A549 (cell line): ENCODE data around the gene S100A12. TPM values are rescaled to one million over a fixed set of nuclear protein-coding genes. Genes with fewer than 3 reads are reported as not detected.

Experiments used
- ATAC-seq, 2 experiments: fragments of 200-7000 bp in 1 of 2; fragments of >200 bp in 1 of 2; cut with Nextera tagmentation in 1 of 2; cut with Tn5 transposase in 1 of 2; 3 replicates each; pipeline versions ENCODE4 v1.8.0 to v1.9.1; 2018 to 2020; ENCODE audit warnings: mild to moderate bottlenecking in 1 of 2, moderate library complexity in 1 of 2
- CTCF ChIA-PET: fragments of 300-600 bp; sonication (Branson Sonifier 250); formaldehyde crosslinking; extraction: SDS; loops from one replicate; lab custom pipeline; 2021; ENCODE audit warnings: antibody characterized with exemption, inconsistent platforms; lab: Yijun Ruan, JAX
- POLR2A ChIA-PET: fragments of 350-600 bp; formaldehyde crosslinking; extraction: SDS; loops from one replicate; lab custom pipeline; 2021; ENCODE audit warnings: antibody characterized with exemption, inconsistent platforms; lab: Yijun Ruan, JAX
- DNase-seq, 2 experiments: peaks; one replicate each; pipeline versions ENCODE4 v3.0.0 to v3.0.0-alpha.2; 2011 to 2016; ENCODE audit warnings: low read depth in 1 of 2, low spot score in 1 of 2
- FAIRE-seq: peaks from 2 replicates; lab custom pipeline; 2011; peaks lifted over from hg19 to GRCh38; lab: Jason Lieb, UNC
- H3K27ac ChIP-seq, 2 experiments: fragments of >200 bp; sonication (Bioruptor Twin); formaldehyde crosslinking; 3 replicates each; pipeline ENCODE4 v1.5.1; 2016 to 2017
- H3K4me1 ChIP-seq: fragments of >200 bp; sonication (Bioruptor Twin); formaldehyde crosslinking; 3 replicates; pipeline ENCODE4 v1.6.1; 2016
- H3K4me2 ChIP-seq: fragments of >200 bp; sonication (Bioruptor Twin); formaldehyde crosslinking; 3 replicates; pipeline ENCODE4 v1.6.1; 2016
- H3K4me3 ChIP-seq: fragments of >200 bp; sonication (Bioruptor Twin); formaldehyde crosslinking; 3 replicates; pipeline ENCODE4 v1.5.1; 2016
- H3K9me3 ChIP-seq: fragments of >200 bp; sonication (Bioruptor Twin); formaldehyde crosslinking; 3 replicates; pipeline ENCODE4 v1.6.1; 2016
- BCL3 ChIP-seq: fragments of >200 bp; sonication (Bioruptor Twin); formaldehyde crosslinking; IDR thresholded peaks from 3 replicates; pipeline ENCODE4 v1.6.1; 2016
- CBX2 ChIP-seq: fragments of 200-600 bp; sonication (generic); IDR thresholded peaks from 2 replicates; pipeline ENCODE4 v1.6.1; 2016; ENCODE audit warnings: low read depth, mild to moderate bottlenecking, borderline replicate concordance
- CEBPB ChIP-seq, 2 experiments: fragments of >200 bp in 1 of 2; sonication (Bioruptor Twin) in 1 of 2; formaldehyde crosslinking in 1 of 2; IDR thresholded peaks; 2 replicates each; pipeline ENCODE4 v1.6.1; 2012 to 2016
- CHD2 ChIP-seq: fragments of 150-350 bp; IDR thresholded peaks from 2 replicates; pipeline ENCODE4 v1.6.1; 2014; ENCODE audit warnings: low read length; ENCODE audit not compliant: partially characterized antibody
- CTCF ChIP-seq: fragments of >200 bp; sonication (Bioruptor Twin); formaldehyde crosslinking; IDR thresholded peaks from 3 replicates; pipeline ENCODE4 v1.5.1; 2016
- E2F6 ChIP-seq: IDR thresholded peaks from 2 replicates; pipeline ENCODE4 v1.6.1; 2012; ENCODE audit warnings: low read depth, borderline replicate concordance
- EHF ChIP-seq: fragments of 250-450 bp; sonication (Bioruptor Pico); IDR thresholded peaks from 2 replicates; pipeline ENCODE4 v1.5.0; 2020; ENCODE audit warnings: mild to moderate bottlenecking
- EHMT2 ChIP-seq: fragments of 200-600 bp; sonication (generic); IDR thresholded peaks from 2 replicates; pipeline ENCODE4 v1.6.1; 2016; ENCODE audit warnings: antibody characterized with exemption, low read depth, mild to moderate bottlenecking, moderate library complexity
- EP300 ChIP-seq, 2 experiments: fragments of >200 bp; sonication (Bioruptor Twin); formaldehyde crosslinking; IDR thresholded peaks; 2 replicates in 1 of 2; 3 replicates in 1 of 2; pipeline ENCODE4 v1.6.1; 2016 to 2017
- ESRRA ChIP-seq: fragments of 150-350 bp; IDR thresholded peaks from 2 replicates; pipeline ENCODE4 v1.6.1; 2014; ENCODE audit warnings: mild to moderate bottlenecking, low read length, borderline replicate concordance
- FOXS1 ChIP-seq: fragments of 250-450 bp; sonication (Bioruptor Pico); IDR thresholded peaks from 2 replicates; pipeline ENCODE4 v1.5.0; 2020; ENCODE audit warnings: mild to moderate bottlenecking, moderate library complexity
- GATA3 ChIP-seq: IDR thresholded peaks from 2 replicates; pipeline ENCODE4 v1.6.1; 2012; ENCODE audit warnings: borderline replicate concordance
- HES2 ChIP-seq: fragments of >200 bp; sonication (Bioruptor Twin); formaldehyde crosslinking; IDR thresholded peaks from 2 replicates; pipeline ENCODE4 v1.6.1; 2016
- HOXA7 ChIP-seq: fragments of 250-450 bp; sonication (Bioruptor Pico); IDR thresholded peaks from 2 replicates; pipeline ENCODE4 v1.5.0; 2020; ENCODE audit warnings: mild to moderate bottlenecking, moderate library complexity
- HOXB5 ChIP-seq: fragments of 250-450 bp; sonication (Bioruptor Pico); IDR thresholded peaks from 2 replicates; pipeline ENCODE4 v1.5.0; 2020; ENCODE audit warnings: mild to moderate bottlenecking, moderate library complexity
- KDM1A ChIP-seq: fragments of 200-600 bp; sonication (generic); IDR thresholded peaks from 2 replicates; pipeline ENCODE4 v1.6.1; 2016; ENCODE audit warnings: low read depth, mild to moderate bottlenecking
- MAFK ChIP-seq: fragments of 450-650 bp; IDR thresholded peaks from 2 replicates; pipeline ENCODE4 v1.6.1; 2014; ENCODE audit not compliant: partially characterized antibody
- MAX ChIP-seq: IDR thresholded peaks from 2 replicates; pipeline ENCODE4 v1.6.1; 2012
- MAZ ChIP-seq: fragments of 150-350 bp; IDR thresholded peaks from 2 replicates; pipeline ENCODE4 v1.6.1; 2014; ENCODE audit warnings: antibody characterized with exemption, low read depth, low read length, borderline replicate concordance
- MYC ChIP-seq: IDR thresholded peaks from 2 replicates; pipeline ENCODE4 v1.6.1; 2012; ENCODE audit warnings: mild to moderate bottlenecking, inconsistent platforms, low read length, improper control_type of control experiment, borderline replicate concordance
- NR3C1 ChIP-seq: fragments of >200 bp; sonication (Bioruptor Twin); formaldehyde crosslinking; IDR thresholded peaks from 3 replicates; pipeline ENCODE4 v1.6.1; 2017
- PHF8 ChIP-seq: fragments of 200-600 bp; sonication (generic); IDR thresholded peaks from 2 replicates; pipeline ENCODE4 v1.6.1; 2016; ENCODE audit warnings: low read depth, mild to moderate bottlenecking, antibody characterized with exemption, moderate library complexity, borderline replicate concordance
- POLR2A ChIP-seq: IDR thresholded peaks from 2 replicates; pipeline ENCODE4 v1.6.1; 2012; ENCODE audit warnings: mild to moderate bottlenecking, low read length
- POLR2AphosphoS2 ChIP-seq: conservative IDR thresholded peaks from 2 replicates; pipeline ENCODE4 v1.6.1; 2012; ENCODE audit warnings: low read length, improper control_type of control experiment, inconsistent platforms
- RCOR1 ChIP-seq: fragments of 150-350 bp; IDR thresholded peaks from 2 replicates; pipeline ENCODE4 v1.6.1; 2014; ENCODE audit warnings: antibody characterized with exemption, low read length, low read depth
- TFCP2L1 ChIP-seq: fragments of 250-450 bp; sonication (Bioruptor Pico); IDR thresholded peaks from 2 replicates; pipeline ENCODE4 v1.5.0; 2021; ENCODE audit warnings: mild to moderate bottlenecking
- TP53 ChIP-seq: fragments of 250-450 bp; sonication (Bioruptor Pico); IDR thresholded peaks from 2 replicates; pipeline ENCODE4 v1.5.0; 2021; ENCODE audit warnings: mild to moderate bottlenecking, moderate library complexity
- USF2 ChIP-seq: fragments of 450-650 bp; IDR thresholded peaks from 2 replicates; pipeline ENCODE4 v1.6.1; 2014; ENCODE audit warnings: antibody characterized with exemption
- ZC3H11A ChIP-seq: fragments of 450-650 bp; IDR thresholded peaks from 2 replicates; pipeline ENCODE4 v1.6.1; 2014; ENCODE audit warnings: antibody characterized with exemption, mild to moderate bottlenecking
- ZFP36 ChIP-seq: fragments of 450-650 bp; IDR thresholded peaks from 2 replicates; pipeline ENCODE4 v1.6.1; 2014; ENCODE audit warnings: borderline replicate concordance; ENCODE audit not compliant: partially characterized antibody
- ZNF302 ChIP-seq: fragments of 250-450 bp; sonication (Bioruptor Pico); IDR thresholded peaks from 2 replicates; pipeline ENCODE4 v1.9.0; 2021; ENCODE audit warnings: inconsistent platforms, mild to moderate bottlenecking, moderate library complexity
- ZSCAN20 ChIP-seq: fragments of 250-450 bp; sonication (Bioruptor Pico); IDR thresholded peaks from 2 replicates; pipeline ENCODE4 v1.8.0; 2022; ENCODE audit warnings: mild to moderate bottlenecking, moderate library complexity
- WGBS: methylation state at CpG from one replicate; pipeline ENCODE4 v1.1.6; 2017; ENCODE audit errors: missing lambda C conversion rate; 5-methylcytosine and 5-hydroxymethylcytosine counted together
- polyA plus RNA-seq, 4 experiments: library from polyadenylated mRNA; depleted of rRNA in 3 of 4; stranded (reverse); fragments of >200 nt; fragmentation: RNase III in 1 of 4; extraction: RNeasy Plus Mini Kit Qiagen cat#74134 plus additional on column Dnase treatment in 1 of 4; gene quantifications; 2 replicates in 3 of 4; 3 replicates in 1 of 4; pipeline ENCODE4 v1.2.3, GENCODE V29; 2011 to 2017

Gene S100A12
- polyA plus RNA-seq, 2 of the 4 experiments (the other 2 are of a cell fraction), result not detected

- WGBS, result 0% methylated on average over 1 of the region's 1 CpG
- TF ChIP-seq GATA3 (no peak), E2F6 (no peak), TP53 (CRISPR knock-in tag) (no peak)
- Histone ChIP-seq H3K4me2 (no peak overlapping the region), H3K4me1 (no peaks in the 10 kb centered on the region), H3K27ac (no peak overlapping the region), H3K9me3 (no peaks in the 10 kb centered on the region), H3K4me3 (no peak overlapping the region)
- CTCF ChIA-PET, result interaction anchor here (1.3 kb wide), 2 partner anchors 105 to 179 kb away, joined by 3 to 4 read pairs; no protein-coding TSS in a partner anchor
- ATAC-seq (no peak), FAIRE-seq (no peak), DNase-seq (no peak)
- POLR2A ChIA-PET, result no interaction called here
Measured at GRCh38 chr1:153389401-153389800, 14.0 kb upstream of the S100A12 start.

GRCh38 chr1:153387785-153388184 is 12.4 kb upstream of the S100A12 start:
- DNase-seq (no peak), FAIRE-seq (no peak), ATAC-seq (no peak)
- 31% methylated on average over 4 of the region's 4 CpGs for whole genome bisulfite sequencing
- POLR2A ChIA-PET, result no interaction called here
- Histone ChIP-seq H3K9me3 (peaks cover under 1% of the 10 kb centered on the region; the same call in 2 of the 3 replicates), H3K27ac (no peak overlapping the region), H3K4me3 (no peak overlapping the region), H3K4me2 (no peak overlapping the region), H3K4me1 (no peaks in the 10 kb centered on the region)
- TF ChIP-seq ZNF302 (no peak), MAFK (no peak), CTCF (no peak), CBX2 (no peak), USF2 (no peak), HES2 (no peak), ZC3H11A (no peak), NR3C1 (no peak), MYC (no peak), FOXS1 (CRISPR knock-in tag) (no peak), ZSCAN20 (CRISPR knock-in tag) (no peak), KDM1A (no peak), CHD2 (no peak), POLR2AphosphoS2 (no peak), EHF (CRISPR knock-in tag) (no peak), EHMT2 (no peak), TFCP2L1 (CRISPR knock-in tag) (no peak), POLR2A (no peak), CEBPB (IDR thresholded peaks at IDR 0.05) (no peak)
- CTCF ChIA-PET, result interaction anchor here (1.6 to 1.7 kb wide), 2 partner anchors 32 to 35 kb away, joined by 3 to 6 read pairs; no protein-coding TSS in a partner anchor

GRCh38 chr1:153387001-153387400 is 11.6 kb upstream of the S100A12 start:
- H3K9me3 ChIP-seq, result peaks cover 5% of the 10 kb centered on the region; the same call in 2 of the 3 replicates
- POLR2A ChIA-PET, result no interaction called here
- FAIRE-seq (no peak), DNase-seq (no peak), ATAC-seq (no peak)
- no peak overlapping the region for H3K4me2 ChIP-seq
- CTCF ChIA-PET, result interaction anchor here (1.6 to 1.7 kb wide), 2 partner anchors 31 to 34 kb away, joined by 3 to 6 read pairs; no protein-coding TSS in a partner anchor
- 13% methylated on average over 4 of the region's 4 CpGs for WGBS
- H3K4me3 ChIP-seq, result no peak overlapping the region
- no peak overlapping the region for H3K27ac ChIP-seq
- H3K4me1 ChIP-seq, result no peaks in the 10 kb centered on the region
- TF ChIP-seq HOXA7 (CRISPR knock-in tag) (no peak), GATA3 (no peak), TP53 (CRISPR knock-in tag) (no peak), MAFK (no peak), ZFP36 (no peak), ESRRA (no peak), MAX (no peak), POLR2A (no peak), BCL3 (no peak), RCOR1 (no peak), MAZ (no peak), HOXB5 (no peak), PHF8 (no peak), CEBPB (IDR thresholded peaks at IDR 0.05) (no peak), EP300 (IDR thresholded peaks at IDR 0.05) (no peak), EHF (CRISPR knock-in tag) (no peak)
